ENCODE data around the gene ORC5. TPM values are rescaled to one million over a fixed set of nuclear protein-coding genes. Genes with fewer than 3 reads are reported as not detected.
A peak's percentile ranks its signal among the peaks of the same experiment; 100 is the strongest.

ORC5 gene
- total RNA-seq, 1 donor from 2014 or later: 23.0 TPM

DNA sequence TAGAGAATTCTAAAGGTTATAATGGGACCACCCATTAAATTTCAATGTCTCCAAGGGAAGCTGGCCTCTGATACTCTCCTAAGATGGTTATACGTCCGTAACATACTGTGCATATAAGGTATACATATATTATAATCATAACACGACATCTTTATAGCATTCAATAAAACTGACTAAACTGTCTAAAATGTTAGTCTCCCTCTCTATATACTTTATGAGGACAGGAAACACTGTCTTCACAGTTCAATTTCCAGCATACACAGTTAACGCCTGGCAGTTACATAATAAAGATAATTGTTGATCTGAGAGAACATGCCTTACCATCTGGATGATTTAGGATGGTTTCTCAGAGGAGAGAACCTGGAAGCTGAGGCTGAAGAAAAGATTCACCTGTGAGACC, 1.2 kb upstream of the ORC5 start:
- no peak overlapping the region for H3K9ac ChIP-seq (ENCODE audit: low read length)
- no peaks in the 10 kb centered on the region for H3K9me3 ChIP-seq (ENCODE audit: insufficient read depth, low read depth, low read length)
- no peak overlapping the region for H3K27ac ChIP-seq (ENCODE audit: low read depth, low read length)
- DNase-seq (ENCODE audit: low read depth) (no peak), FAIRE-seq (no peak)
- no peak overlapping the region for H3K4me3 ChIP-seq (ENCODE audit: insufficient read depth, low read depth, low read length)
- no peak for TF ChIP-seq EZH2 (IDR thresholded peaks at IDR 0.05; ENCODE audit: insufficient read depth, low read length)
- no peak for TF ChIP-seq CTCF (IDR thresholded peaks at IDR 0.05; ENCODE audit: insufficient read depth, low read depth, low read length)
- Mint-ChIP-seq H3K36me3 (ENCODE audit: low read depth, unreplicated experiment) (no peaks in the 10 kb centered on the region), H3K4me3 (ENCODE audit: unreplicated experiment) (peak overlapping the region; percentile 98), H3K27ac (ENCODE audit: unreplicated experiment) (no peak overlapping the region), H3K9me3 (ENCODE audit: unreplicated experiment) (peaks cover 18% of the 10 kb centered on the region), H3K27me3 (ENCODE audit: low read depth, unreplicated experiment) (peaks cover 12% of the 10 kb centered on the region), H3K4me1 (ENCODE audit: low read depth, unreplicated experiment) (peaks cover 9% of the 10 kb centered on the region)
- no peaks in the 10 kb centered on the region for H3K27me3 ChIP-seq (ENCODE audit: insufficient read depth, low read length)
- H3K4me2 ChIP-seq (ENCODE audit: low read length): no peak overlapping the region
- H3K79me2 ChIP-seq (ENCODE audit: insufficient read depth, low read length): peaks cover 39% of the 10 kb centered on the region
- H4K20me1 ChIP-seq (ENCODE audit: insufficient read depth, low read length): no peaks in the 10 kb centered on the region
- no peaks in the 10 kb centered on the region for H3K36me3 ChIP-seq (ENCODE audit: insufficient read depth, low read length)
- no peak overlapping the region for H2AFZ ChIP-seq (ENCODE audit: low read depth, low read length)
- peaks cover 9% of the 10 kb centered on the region for H3K4me1 ChIP-seq (ENCODE audit: insufficient read depth, low read length)

DNA sequence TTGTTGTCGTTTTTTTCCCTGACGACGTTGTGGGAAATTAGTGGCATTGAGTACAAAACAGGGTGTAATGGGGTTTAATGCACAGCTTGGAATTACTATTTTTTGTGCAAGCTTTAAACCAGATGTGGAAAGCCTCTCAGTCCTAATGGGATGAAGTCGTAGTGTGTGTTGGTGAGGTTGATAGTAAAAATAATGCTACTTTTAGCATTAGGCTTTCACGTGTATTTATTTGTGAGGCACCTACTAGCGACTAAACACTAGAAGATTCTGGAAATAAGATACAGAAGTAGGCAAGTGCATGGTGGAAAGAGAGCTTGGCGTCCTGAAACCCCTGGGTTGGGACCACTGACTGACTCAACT, 588 bp upstream of the ORC5 start:
- peak overlapping the region; percentile 93 for H3K27ac Mint-ChIP-seq (ENCODE audit: unreplicated experiment)
- H3K4me1 ChIP-seq (ENCODE audit: insufficient read depth, low read length): peaks cover 9% of the 10 kb centered on the region
- TF ChIP-seq CTCF (IDR thresholded peaks at IDR 0.05; ENCODE audit: insufficient read depth, low read depth, low read length) (no peak), EZH2 (IDR thresholded peaks at IDR 0.05; ENCODE audit: insufficient read depth, low read length) (no peak)
- H3K27ac ChIP-seq (ENCODE audit: low read depth, low read length): peak overlapping the region; percentile 84
- H3K4me3 ChIP-seq (ENCODE audit: insufficient read depth, low read depth, low read length): peak overlapping the region; percentile 100
- H3K9me3 Mint-ChIP-seq (ENCODE audit: unreplicated experiment): peaks cover 16% of the 10 kb centered on the region
- H4K20me1 ChIP-seq (ENCODE audit: insufficient read depth, low read length): no peaks in the 10 kb centered on the region
- peaks cover 45% of the 10 kb centered on the region for H3K79me2 ChIP-seq (ENCODE audit: insufficient read depth, low read length)
- peaks cover 4% of the 10 kb centered on the region for H3K36me3 ChIP-seq (ENCODE audit: insufficient read depth, low read length)
- H3K9me3 ChIP-seq (ENCODE audit: insufficient read depth, low read depth, low read length): no peaks in the 10 kb centered on the region
- no peaks in the 10 kb centered on the region for H3K36me3 Mint-ChIP-seq (ENCODE audit: low read depth, unreplicated experiment)
- FAIRE-seq: no peak
- peak overlapping the region; percentile 98 for H3K4me3 Mint-ChIP-seq (ENCODE audit: unreplicated experiment)
- H3K27me3 Mint-ChIP-seq (ENCODE audit: low read depth, unreplicated experiment): peaks cover 10% of the 10 kb centered on the region
- H2AFZ ChIP-seq (ENCODE audit: low read depth, low read length): peak overlapping the region; percentile 98
- H3K4me1 Mint-ChIP-seq (ENCODE audit: low read depth, unreplicated experiment): peaks cover 9% of the 10 kb centered on the region
- peak overlapping the region; percentile 96 for H3K9ac ChIP-seq (ENCODE audit: low read length)
- peak overlapping the region; percentile 92 for H3K4me2 ChIP-seq (ENCODE audit: low read length)
- no peaks in the 10 kb centered on the region for H3K27me3 ChIP-seq (ENCODE audit: insufficient read depth, low read length)
- no peak for DNase-seq (ENCODE audit: low read depth)

DNA sequence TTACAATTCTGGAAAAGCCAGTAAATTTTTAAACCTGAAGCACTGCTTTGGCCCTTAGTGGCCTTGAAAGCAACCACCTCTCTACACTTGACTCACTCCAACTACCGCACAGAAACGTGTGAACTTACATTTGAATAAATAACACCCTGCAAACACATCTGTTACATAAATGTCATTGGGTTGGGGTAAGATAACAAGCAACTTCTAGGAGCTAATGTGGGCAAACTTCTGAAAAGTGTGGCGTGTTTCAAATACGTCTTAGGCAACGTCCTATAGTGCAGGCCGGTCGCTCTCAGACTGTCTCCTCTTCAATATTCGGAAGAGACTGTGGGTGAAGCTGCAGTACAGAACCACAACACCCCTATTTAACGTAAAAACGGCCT, 474 bp downstream of the ORC5 start:
- DNase-seq (ENCODE audit: low read depth) (peak; percentile 18), FAIRE-seq (no peak)
- no peaks in the 10 kb centered on the region for H3K9me3 ChIP-seq (ENCODE audit: insufficient read depth, low read depth, low read length)
- peak overlapping the region; percentile 92 for H3K4me2 ChIP-seq (ENCODE audit: low read length)
- no peaks in the 10 kb centered on the region for H4K20me1 ChIP-seq (ENCODE audit: insufficient read depth, low read length)
- no peaks in the 10 kb centered on the region for H3K36me3 Mint-ChIP-seq (ENCODE audit: low read depth, unreplicated experiment)
- H3K4me3 Mint-ChIP-seq (ENCODE audit: unreplicated experiment): peak overlapping the region; percentile 98
- peak overlapping the region; percentile 96 for H3K9ac ChIP-seq (ENCODE audit: low read length)
- peak overlapping the region; percentile 100 for H3K4me3 ChIP-seq (ENCODE audit: insufficient read depth, low read depth, low read length)
- H3K79me2 ChIP-seq (ENCODE audit: insufficient read depth, low read length): peaks cover 54% of the 10 kb centered on the region
- H3K9me3 Mint-ChIP-seq (ENCODE audit: unreplicated experiment): peaks cover 15% of the 10 kb centered on the region
- H2AFZ ChIP-seq (ENCODE audit: low read depth, low read length): peak overlapping the region; percentile 98
- H3K36me3 ChIP-seq (ENCODE audit: insufficient read depth, low read length): peaks cover 14% of the 10 kb centered on the region
- TF ChIP-seq EZH2 (IDR thresholded peaks at IDR 0.05; ENCODE audit: insufficient read depth, low read length) (no peak), CTCF (IDR thresholded peaks at IDR 0.05; ENCODE audit: insufficient read depth, low read depth, low read length) (no peak)
- H3K27me3 ChIP-seq (ENCODE audit: insufficient read depth, low read length): no peaks in the 10 kb centered on the region
- H3K27ac Mint-ChIP-seq (ENCODE audit: unreplicated experiment): peak overlapping the region; percentile 83
- peak overlapping the region; percentile 84 for H3K27ac ChIP-seq (ENCODE audit: low read depth, low read length)
- peaks cover 9% of the 10 kb centered on the region for H3K4me1 Mint-ChIP-seq (ENCODE audit: low read depth, unreplicated experiment)
- peaks cover 7% of the 10 kb centered on the region for H3K27me3 Mint-ChIP-seq (ENCODE audit: low read depth, unreplicated experiment)
- H3K4me1 ChIP-seq (ENCODE audit: insufficient read depth, low read length): peaks cover 9% of the 10 kb centered on the region
